Tibial artery (tissue), 4 donors: ENCODE measurements around the gene HHAT.

Experiments used
- DNase-seq, 2 donors: peaks; one replicate each; pipeline ENCODE4 v3.0.0-alpha.2; 2019
- H3K27ac ChIP-seq, 2 donors: fragments of 200-600 bp; sonication (generic) in 1 of 2; 1 replicate in 1 of 2; 2 replicates in 1 of 2; pipeline ENCODE4 v1.5.1; 2018 to 2019; ENCODE audit warnings: mild to moderate bottlenecking in 1 of 2
- H3K27me3 ChIP-seq, 2 donors: fragments of 200-600 bp; sonication (generic) in 1 of 2; one replicate each; pipeline versions ENCODE4 v1.5.1 to v1.6.0; 2016 to 2019
- H3K36me3 ChIP-seq, 3 donors: fragments of 200-600 bp; sonication (generic) in 2 of 3; one replicate each; pipeline ENCODE4 v1.5.1; 2016 to 2019; ENCODE audit warnings: mild to moderate bottlenecking in 2 of 3
- H3K4me1 ChIP-seq, 4 donors: fragments of 200-600 bp; sonication (generic) in 2 of 4; 1 replicate in 3 of 4; 2 replicates in 1 of 4; pipeline ENCODE4 v1.5.1; 2016 to 2019
- H3K4me3 ChIP-seq, 2 donors: fragments of 200-600 bp; sonication (generic) in 1 of 2; 1 replicate in 1 of 2; 2 replicates in 1 of 2; pipeline ENCODE4 v1.5.1; 2018 to 2019; ENCODE audit warnings: mild to moderate bottlenecking in 2 of 2
- H3K9me3 ChIP-seq, 3 donors: fragments of 200-600 bp; sonication (generic) in 1 of 3; one replicate each; pipeline ENCODE4 v1.5.1; 2016 to 2019
- intact Hi-C: fragments of 100-400 bp; cut with DNase I; formaldehyde crosslinking; loops from one replicate; pipeline ENCODE4 v1.15.0; 2023; ENCODE audit warnings: low total_unique reads
- TF ChIP-seq, protein P1 (sequence below), 2 experiments: fragments of 200-600 bp in 1 of 2; fragments of 450-650 bp in 1 of 2; IDR thresholded peaks; one replicate each; pipeline ENCODE4 v1.5.1; 2017 to 2019; ENCODE audit warnings: antibody characterized with exemption in 2 of 2, mild to moderate bottlenecking in 1 of 2, moderate library complexity in 1 of 2

Gene HHAT

DNA sequence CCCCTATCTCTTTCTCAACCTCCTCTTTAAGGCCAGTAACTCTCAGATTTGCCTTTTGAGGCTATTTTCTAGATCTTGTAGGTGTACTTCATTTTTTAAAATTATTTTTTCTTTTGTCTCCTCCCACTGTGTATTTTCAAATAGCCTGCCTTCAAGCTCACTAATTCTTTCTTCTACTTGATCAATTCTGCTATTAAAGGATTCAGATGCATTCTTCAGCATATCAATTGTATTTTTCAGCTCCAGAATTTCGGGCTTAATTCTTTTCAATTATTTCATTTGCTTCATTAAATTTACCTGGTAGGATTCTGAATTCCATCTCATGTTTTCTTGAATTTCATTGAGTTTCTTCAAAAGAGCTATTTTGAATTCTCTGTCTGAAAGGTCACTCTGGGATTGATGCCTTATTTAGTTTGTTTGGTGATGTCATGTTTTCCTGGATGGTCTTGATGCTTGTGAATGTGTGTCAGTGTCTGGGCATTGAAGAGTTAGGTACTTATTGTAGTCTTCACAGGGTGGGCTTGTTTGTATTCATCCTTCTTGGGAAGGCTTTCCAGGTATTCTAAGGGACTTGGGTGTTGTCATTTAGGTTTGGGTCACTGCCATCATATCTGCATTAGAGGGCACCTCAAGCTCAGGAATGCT, 3.6 kb upstream of the HHAT start:
- no peak for DNase-seq
- Histone ChIP-seq H3K4me3 (no peak overlapping the region), H3K4me1 (peaks cover 0 to 11% (median 5%) of the 10 kb centered on the region in 4 donors), H3K36me3 (no peaks in the 10 kb centered on the region), H3K9me3 (peaks cover 0 to 18% (median 0%) of the 10 kb centered on the region in 3 donors), H3K27me3 (no peaks in the 10 kb centered on the region), H3K27ac (no peak overlapping the region)
- TF ChIP-seq, protein P1, sequence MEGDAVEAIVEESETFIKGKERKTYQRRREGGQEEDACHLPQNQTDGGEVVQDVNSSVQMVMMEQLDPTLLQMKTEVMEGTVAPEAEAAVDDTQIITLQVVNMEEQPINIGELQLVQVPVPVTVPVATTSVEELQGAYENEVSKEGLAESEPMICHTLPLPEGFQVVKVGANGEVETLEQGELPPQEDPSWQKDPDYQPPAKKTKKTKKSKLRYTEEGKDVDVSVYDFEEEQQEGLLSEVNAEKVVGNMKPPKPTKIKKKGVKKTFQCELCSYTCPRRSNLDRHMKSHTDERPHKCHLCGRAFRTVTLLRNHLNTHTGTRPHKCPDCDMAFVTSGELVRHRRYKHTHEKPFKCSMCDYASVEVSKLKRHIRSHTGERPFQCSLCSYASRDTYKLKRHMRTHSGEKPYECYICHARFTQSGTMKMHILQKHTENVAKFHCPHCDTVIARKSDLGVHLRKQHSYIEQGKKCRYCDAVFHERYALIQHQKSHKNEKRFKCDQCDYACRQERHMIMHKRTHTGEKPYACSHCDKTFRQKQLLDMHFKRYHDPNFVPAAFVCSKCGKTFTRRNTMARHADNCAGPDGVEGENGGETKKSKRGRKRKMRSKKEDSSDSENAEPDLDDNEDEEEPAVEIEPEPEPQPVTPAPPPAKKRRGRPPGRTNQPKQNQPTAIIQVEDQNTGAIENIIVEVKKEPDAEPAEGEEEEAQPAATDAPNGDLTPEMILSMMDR (IDR thresholded peaks at IDR 0.05) = no peak
- intact Hi-C loops = no loop called here

DNA sequence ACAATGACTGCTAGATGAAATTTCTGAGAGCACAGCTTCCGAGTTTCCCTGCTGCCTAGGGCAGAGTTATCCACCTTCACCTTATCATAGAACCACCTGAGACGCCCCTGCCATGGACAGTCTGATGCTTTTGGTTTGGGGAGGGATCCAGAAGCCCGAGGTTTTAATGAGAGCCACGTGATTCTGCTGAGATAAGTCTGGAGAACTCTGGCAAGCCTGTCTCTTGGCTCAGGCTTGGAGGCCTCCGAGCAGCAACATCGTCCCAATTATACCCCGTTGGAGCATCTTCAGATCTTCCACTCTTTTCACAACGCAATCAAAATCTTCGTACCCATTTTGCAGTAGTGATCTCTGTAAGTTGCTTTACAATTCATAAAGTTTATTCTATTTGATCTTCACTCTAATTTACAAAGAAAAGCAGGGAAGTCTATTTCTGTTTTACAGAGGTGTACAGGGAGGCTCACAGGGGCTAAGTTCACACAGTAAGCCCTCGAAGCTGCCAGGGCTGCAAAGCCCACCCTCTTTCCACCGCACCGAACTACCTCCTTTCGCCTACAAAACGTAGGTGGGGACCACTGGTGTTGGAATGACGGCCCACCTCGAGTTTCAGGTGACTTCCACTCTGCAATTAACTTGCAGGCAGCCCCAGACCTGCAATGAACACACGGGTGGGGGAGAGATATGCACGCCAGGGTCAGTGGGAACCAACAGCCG, 513 bp upstream of the HHAT start:
- Histone ChIP-seq H3K36me3 (no peaks in the 10 kb centered on the region), H3K27ac (peak overlapping the region; percentile 84 to 88), H3K27me3 (no peaks in the 10 kb centered on the region), H3K4me1 (peaks cover 0 to 11% (median 5%) of the 10 kb centered on the region in 4 donors), H3K9me3 (peaks cover 0 to 15% (median 0%) of the 10 kb centered on the region in 3 donors), H3K4me3 (peak overlapping the region; percentile 79 to 80)
- intact Hi-C loops = no loop called here
- DNase-seq = no peak
- TF ChIP-seq, protein P1 (IDR thresholded peaks at IDR 0.05) = no peak

DNA sequence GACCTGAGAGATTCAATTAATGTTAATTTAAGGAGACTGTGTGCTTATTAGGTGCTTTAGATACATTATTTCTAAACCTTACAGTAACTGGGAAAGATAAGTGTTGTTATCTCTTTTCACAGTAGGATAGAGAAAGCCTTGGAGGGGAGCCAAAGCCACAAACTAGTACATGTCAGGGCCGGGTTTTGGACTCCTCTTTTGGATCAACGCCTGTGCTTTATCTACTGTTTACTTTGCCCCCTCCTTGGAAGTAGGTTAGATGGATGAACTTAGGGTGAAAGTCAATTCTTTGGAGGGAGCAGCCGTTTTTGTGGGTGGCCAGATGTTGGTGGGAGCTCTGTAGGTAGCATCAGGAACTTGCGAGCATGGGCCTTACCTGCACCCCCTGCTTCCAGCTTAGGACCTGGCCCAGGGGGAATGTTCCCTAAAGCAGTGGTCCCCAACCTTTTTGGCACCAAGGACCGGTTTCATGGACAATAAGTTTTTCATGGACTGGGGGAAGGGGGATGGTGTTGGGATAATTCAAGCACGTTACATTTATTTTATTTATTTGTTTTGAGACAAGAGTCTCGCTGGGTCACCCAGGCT, 1.7 kb downstream of the HHAT start:
- no peak overlapping the region for H3K27ac ChIP-seq
- TF ChIP-seq, protein P1 (IDR thresholded peaks at IDR 0.05) = no peak
- H3K36me3 ChIP-seq = no peaks in the 10 kb centered on the region
- peaks cover 0 to 11% (median 5%) of the 10 kb centered on the region in 4 donors for H3K4me1 ChIP-seq
- no peaks in the 10 kb centered on the region for H3K27me3 ChIP-seq
- intact Hi-C loops = no loop called here
- H3K9me3 ChIP-seq = peaks cover 0 to 4% (median 0%) of the 10 kb centered on the region in 3 donors
- H3K4me3 ChIP-seq = no peak overlapping the region
- no peak for DNase-seq

DNA sequence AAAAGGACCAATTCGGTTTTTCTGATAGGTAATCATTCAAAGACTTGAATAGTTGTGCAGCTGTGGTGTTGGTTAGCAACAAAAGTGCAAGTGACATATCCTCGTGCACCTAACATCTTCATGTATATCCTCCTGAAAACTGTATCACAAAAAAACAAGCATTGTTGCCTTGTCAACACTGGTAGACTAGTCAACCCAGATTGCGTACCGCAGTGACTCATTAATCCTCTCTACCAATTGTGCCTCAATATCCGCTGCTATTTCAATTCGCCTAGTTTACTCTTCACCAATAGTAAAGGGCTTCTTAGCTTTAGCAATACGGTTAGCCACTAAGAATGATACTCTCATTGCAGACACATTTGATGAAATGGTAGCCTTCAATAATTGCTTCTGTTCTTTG, 3.5 kb downstream of the HHAT start:
- Histone ChIP-seq H3K27ac (no peak overlapping the region), H3K9me3 (no peaks in the 10 kb centered on the region), H3K4me3 (no peak overlapping the region), H3K36me3 (no peaks in the 10 kb centered on the region), H3K27me3 (no peaks in the 10 kb centered on the region), H3K4me1 (peaks cover 0 to 11% (median 5%) of the 10 kb centered on the region in 4 donors)
- intact Hi-C loops = no loop called here
- no peak for DNase-seq
- TF ChIP-seq, protein P1 (IDR thresholded peaks at IDR 0.05) = no peak

DNA sequence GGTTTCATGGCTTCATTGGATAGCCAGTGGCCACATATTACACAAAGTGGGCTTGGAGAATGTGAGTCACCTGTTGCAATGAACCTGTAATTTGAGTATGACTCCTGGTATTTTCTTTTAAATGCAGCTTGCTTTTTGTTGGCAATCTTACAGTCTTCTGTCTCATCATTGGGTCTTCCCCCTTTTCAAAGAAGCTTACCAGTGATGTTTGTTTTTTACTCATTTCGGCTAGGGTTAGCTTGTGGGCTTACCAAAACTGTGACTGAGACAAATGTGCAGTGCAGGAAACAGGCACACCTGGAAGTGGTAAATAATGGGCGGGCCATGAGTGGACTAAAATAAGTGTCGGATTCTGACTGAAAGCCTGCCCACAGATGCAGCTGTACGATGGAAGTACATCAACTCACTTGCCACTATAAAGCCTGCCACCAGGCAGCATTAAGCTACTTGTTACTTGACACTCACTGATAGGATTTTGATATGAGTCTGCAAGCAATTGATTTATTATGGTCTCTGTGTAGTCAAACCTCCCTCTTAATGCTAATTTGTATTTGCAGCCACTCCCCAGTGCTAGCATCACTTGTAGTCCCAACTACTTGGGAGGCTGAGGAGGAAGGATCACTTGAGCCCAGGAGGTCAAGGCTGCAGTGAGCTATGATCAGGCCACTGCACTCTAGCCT, 4.2 kb downstream of the HHAT start:
- H3K9me3 ChIP-seq = no peaks in the 10 kb centered on the region
- TF ChIP-seq, protein P1 (IDR thresholded peaks at IDR 0.05) = no peak
- peaks cover 0 to 11% (median 5%) of the 10 kb centered on the region in 4 donors for H3K4me1 ChIP-seq
- no peak overlapping the region for H3K4me3 ChIP-seq
- H3K27me3 ChIP-seq = no peaks in the 10 kb centered on the region
- no peak for DNase-seq
- H3K36me3 ChIP-seq = no peaks in the 10 kb centered on the region
- H3K27ac ChIP-seq = no peak overlapping the region
- intact Hi-C loops = no loop called here
